Dendritic cell treated with granulocyte-macrophage colony-stimulating factor and Interleukin-4, amounts not matched to agents 40 ng/mL and 50 ng/mL, for 4 days (primary cell): Measurements from ENCODE around the gene DGKI.

Source experiments
- H3K27ac Mint-ChIP-seq: one replicate; pipeline ENCODE4 v1.8.0; 2022; ENCODE audit warnings: mild to moderate bottlenecking, mixed read lengths
- H3K27me3 Mint-ChIP-seq: one replicate; pipeline ENCODE4 v1.8.0; 2022; ENCODE audit warnings: mild to moderate bottlenecking, mixed read lengths
- H3K36me3 Mint-ChIP-seq: one replicate; pipeline ENCODE4 v1.8.0; 2022; ENCODE audit warnings: low read depth, mixed read lengths
- H3K4me1 Mint-ChIP-seq: one replicate; pipeline ENCODE4 v1.8.0; 2022; ENCODE audit warnings: low read depth, mixed read lengths
- H3K4me3 Mint-ChIP-seq: one replicate; pipeline ENCODE4 v1.8.0; 2022; ENCODE audit warnings: mild to moderate bottlenecking, moderate library complexity, mixed read lengths
- H3K9me3 Mint-ChIP-seq: one replicate; pipeline ENCODE4 v1.8.0; 2022; ENCODE audit warnings: mixed read lengths
- intact Hi-C: fragments of 100-400 bp; cut with micrococcal nuclease; formaldehyde crosslinking; loops from one replicate; pipeline ENCODE4 v1.15.0; 2022

The DGKI gene

GRCh38 chr7:137703291-137704010 is 143.3 kb downstream of the DGKI start:
- intact Hi-C loops = no loop called here
- Mint-ChIP-seq H3K4me1 (no peaks in the 10 kb centered on the region), H3K4me3 (no peak overlapping the region), H3K36me3 (no peaks in the 10 kb centered on the region), H3K9me3 (peaks cover 33% of the 10 kb centered on the region), H3K27me3 (no peaks in the 10 kb centered on the region), H3K27ac (no peak overlapping the region)

- Mint-ChIP-seq H3K27ac (no peak overlapping the region), H3K36me3 (no peaks in the 10 kb centered on the region), H3K27me3 (no peaks in the 10 kb centered on the region), H3K4me1 (no peaks in the 10 kb centered on the region), H3K9me3 (no peaks in the 10 kb centered on the region), H3K4me3 (no peak overlapping the region)
- intact Hi-C loops = no loop called here
Measured at GRCh38 chr7:137696988-137697387, 149.8 kb downstream of the DGKI start.

- no peak overlapping the region for H3K4me3 Mint-ChIP-seq
- no peaks in the 10 kb centered on the region for H3K4me1 Mint-ChIP-seq
- no peak overlapping the region for H3K27ac Mint-ChIP-seq
- H3K9me3 Mint-ChIP-seq = no peaks in the 10 kb centered on the region
- intact Hi-C loops = no loop called here
- no peaks in the 10 kb centered on the region for H3K36me3 Mint-ChIP-seq
- no peaks in the 10 kb centered on the region for H3K27me3 Mint-ChIP-seq
Measured at GRCh38 chr7:137696376-137696775, 150.4 kb downstream of the DGKI start.

GRCh38 chr7:137695942-137696341 is 150.8 kb downstream of the DGKI start:
- no peak overlapping the region for H3K4me3 Mint-ChIP-seq
- no peaks in the 10 kb centered on the region for H3K27me3 Mint-ChIP-seq
- intact Hi-C loops = no loop called here
- H3K36me3 Mint-ChIP-seq = no peaks in the 10 kb centered on the region
- H3K9me3 Mint-ChIP-seq = no peaks in the 10 kb centered on the region
- no peaks in the 10 kb centered on the region for H3K4me1 Mint-ChIP-seq
- no peak overlapping the region for H3K27ac Mint-ChIP-seq

- intact Hi-C loops = no loop called here
- no peaks in the 10 kb centered on the region for H3K27me3 Mint-ChIP-seq
- H3K4me1 Mint-ChIP-seq = no peaks in the 10 kb centered on the region
Measured at GRCh38 chr7:137695494-137695893, 151.3 kb downstream of the DGKI start.

GRCh38 chr7:137694405-137694804 is 152.4 kb downstream of the DGKI start:
- intact Hi-C loops = no loop called here
- no peaks in the 10 kb centered on the region for H3K4me1 Mint-ChIP-seq
- no peaks in the 10 kb centered on the region for H3K36me3 Mint-ChIP-seq
- H3K9me3 Mint-ChIP-seq = no peaks in the 10 kb centered on the region
- H3K27me3 Mint-ChIP-seq = peaks cover 3% of the 10 kb centered on the region
- no peak overlapping the region for H3K4me3 Mint-ChIP-seq
- H3K27ac Mint-ChIP-seq = no peak overlapping the region

More at GRCh38 chr7:137695494-137695893, 151.3 kb downstream of the DGKI start:
- H3K4me3 Mint-ChIP-seq = no peak overlapping the region
- H3K36me3 Mint-ChIP-seq = no peaks in the 10 kb centered on the region
- H3K27ac Mint-ChIP-seq = no peak overlapping the region
- no peaks in the 10 kb centered on the region for H3K9me3 Mint-ChIP-seq

GRCh38 chr7:137692399-137692798 is 154.4 kb downstream of the DGKI start:
- Mint-ChIP-seq H3K27me3 (peaks cover 3% of the 10 kb centered on the region), H3K9me3 (no peaks in the 10 kb centered on the region), H3K36me3 (no peaks in the 10 kb centered on the region), H3K27ac (no peak overlapping the region), H3K4me1 (no peaks in the 10 kb centered on the region), H3K4me3 (no peak overlapping the region)
- intact Hi-C loops = no loop called here

GRCh38 chr7:137691566-137691965 is 155.2 kb downstream of the DGKI start:
- peaks cover 3% of the 10 kb centered on the region for H3K27me3 Mint-ChIP-seq
- H3K9me3 Mint-ChIP-seq = no peaks in the 10 kb centered on the region
- H3K4me3 Mint-ChIP-seq = no peak overlapping the region
- no peak overlapping the region for H3K27ac Mint-ChIP-seq
- intact Hi-C loops = no loop called here
- no peaks in the 10 kb centered on the region for H3K36me3 Mint-ChIP-seq
- no peaks in the 10 kb centered on the region for H3K4me1 Mint-ChIP-seq

GRCh38 chr7:137690635-137691034 is 156.1 kb downstream of the DGKI start:
- intact Hi-C loops = no loop called here
- H3K4me3 Mint-ChIP-seq = no peak overlapping the region
- H3K9me3 Mint-ChIP-seq = no peaks in the 10 kb centered on the region
- no peaks in the 10 kb centered on the region for H3K36me3 Mint-ChIP-seq
- peaks cover 3% of the 10 kb centered on the region for H3K27me3 Mint-ChIP-seq
- H3K4me1 Mint-ChIP-seq = no peaks in the 10 kb centered on the region
- H3K27ac Mint-ChIP-seq = no peak overlapping the region

GRCh38 chr7:137689761-137690160 is 157.0 kb downstream of the DGKI start:
- Mint-ChIP-seq H3K27ac (no peak overlapping the region), H3K27me3 (peaks cover 3% of the 10 kb centered on the region), H3K9me3 (no peaks in the 10 kb centered on the region), H3K36me3 (no peaks in the 10 kb centered on the region), H3K4me3 (no peak overlapping the region), H3K4me1 (no peaks in the 10 kb centered on the region)
- intact Hi-C loops = no loop called here

- Mint-ChIP-seq H3K36me3 (no peaks in the 10 kb centered on the region), H3K4me3 (no peak overlapping the region), H3K27me3 (peaks cover 3% of the 10 kb centered on the region), H3K27ac (no peak overlapping the region), H3K4me1 (no peaks in the 10 kb centered on the region), H3K9me3 (no peaks in the 10 kb centered on the region)
- intact Hi-C loops = no loop called here
Measured at GRCh38 chr7:137687556-137688265, 159.1 kb downstream of the DGKI start.

GRCh38 chr7:137685433-137686164 is 161.2 kb downstream of the DGKI start:
- intact Hi-C loops = no loop called here
- no peak overlapping the region for H3K27ac Mint-ChIP-seq

GRCh38 chr7:137684776-137685175 is 162.0 kb downstream of the DGKI start:
- no peaks in the 10 kb centered on the region for H3K36me3 Mint-ChIP-seq

More at GRCh38 chr7:137685433-137686164, 161.2 kb downstream of the DGKI start:
- no peaks in the 10 kb centered on the region for H3K4me1 Mint-ChIP-seq
- no peaks in the 10 kb centered on the region for H3K9me3 Mint-ChIP-seq
- no peak overlapping the region for H3K4me3 Mint-ChIP-seq
- H3K27me3 Mint-ChIP-seq = peaks cover 3% of the 10 kb centered on the region
- H3K36me3 Mint-ChIP-seq = no peaks in the 10 kb centered on the region

GRCh38 chr7:137684316-137684715 is 162.5 kb downstream of the DGKI start:
- no peak overlapping the region for H3K27ac Mint-ChIP-seq
- no peak overlapping the region for H3K4me3 Mint-ChIP-seq
- H3K36me3 Mint-ChIP-seq = no peaks in the 10 kb centered on the region
- H3K9me3 Mint-ChIP-seq = no peaks in the 10 kb centered on the region
- H3K27me3 Mint-ChIP-seq = no peaks in the 10 kb centered on the region
- no peaks in the 10 kb centered on the region for H3K4me1 Mint-ChIP-seq
- intact Hi-C loops = no loop called here

More at GRCh38 chr7:137684776-137685175, 162.0 kb downstream of the DGKI start:
- H3K27me3 Mint-ChIP-seq = peaks cover 3% of the 10 kb centered on the region
- no peaks in the 10 kb centered on the region for H3K9me3 Mint-ChIP-seq
- H3K4me1 Mint-ChIP-seq = no peaks in the 10 kb centered on the region
- intact Hi-C loops = no loop called here
- no peak overlapping the region for H3K4me3 Mint-ChIP-seq
- no peak overlapping the region for H3K27ac Mint-ChIP-seq
